GM21367 (cell line): Measurements from ENCODE around the gene LINC01488.

Experiments used
- ATAC-seq: cut with Tn5 transposase; IDR thresholded peaks from one replicate; pipeline ENCODE4 v1.9.1; 2021; ENCODE audit not compliant: unreplicated experiment

LINC01488 gene

DNA sequence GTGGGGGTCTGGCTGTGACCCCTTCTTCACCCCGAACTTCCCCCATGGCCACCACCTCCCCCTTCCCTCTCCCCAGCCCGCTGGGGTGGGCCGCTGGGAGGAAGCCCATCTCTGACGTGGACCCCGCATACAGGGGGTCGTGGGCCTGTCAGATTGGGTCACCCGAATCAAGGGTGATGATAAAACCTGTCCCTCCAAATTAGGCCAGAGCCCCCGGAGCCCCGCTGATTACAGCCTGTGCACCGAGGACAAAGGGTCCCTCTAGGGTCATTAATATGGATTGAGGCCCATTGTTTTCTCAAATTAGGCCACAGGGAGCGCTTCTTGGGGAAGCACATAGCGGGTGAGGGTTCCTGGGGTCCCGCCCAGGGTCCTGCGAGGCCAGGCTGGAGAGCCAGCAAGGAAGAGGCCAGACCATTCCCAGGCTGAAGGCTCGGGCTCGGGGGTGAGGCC lies 4.9 kb upstream of the LINC01488 start:
- ATAC-seq = no peak

GRCh38 chr11:69477086-69477485 lies 4.4 kb upstream of the LINC01488 start:
- no peak for ATAC-seq

GRCh38 chr11:69479591-69480271 lies 1.7 kb upstream of the LINC01488 start:
- ATAC-seq = no peak

GRCh38 chr11:69480547-69481392 lies 693 bp upstream of the LINC01488 start:
- ATAC-seq = no peak

GRCh38 chr11:69482322-69482721 lies 859 bp downstream of the LINC01488 start:
- ATAC-seq = no peak

DNA sequence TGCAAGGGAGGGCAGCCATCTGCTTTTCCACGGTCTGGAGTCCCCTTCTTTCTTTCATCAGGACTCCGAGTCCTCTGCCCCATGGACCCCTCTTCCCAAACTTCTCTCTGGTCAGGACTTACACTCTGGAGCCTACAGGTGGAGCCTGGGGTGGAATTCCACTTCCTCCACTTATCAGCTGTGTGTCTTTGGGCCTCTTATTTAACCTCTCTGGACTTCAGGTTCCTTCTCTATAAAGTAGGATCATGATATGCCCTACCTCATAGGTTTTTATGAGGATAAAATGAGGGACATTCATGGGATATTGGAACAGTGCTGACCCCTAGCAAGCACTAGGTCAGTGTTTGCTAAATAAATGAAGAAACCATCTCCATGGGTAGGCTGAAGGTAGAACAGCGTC lies 1.7 kb downstream of the LINC01488 start:
- ATAC-seq = no peak

GRCh38 chr11:69483691-69484426 lies 2.4 kb downstream of the LINC01488 start:
- no peak for ATAC-seq

GRCh38 chr11:69484427-69485259 lies 3.2 kb downstream of the LINC01488 start:
- no peak for ATAC-seq

DNA sequence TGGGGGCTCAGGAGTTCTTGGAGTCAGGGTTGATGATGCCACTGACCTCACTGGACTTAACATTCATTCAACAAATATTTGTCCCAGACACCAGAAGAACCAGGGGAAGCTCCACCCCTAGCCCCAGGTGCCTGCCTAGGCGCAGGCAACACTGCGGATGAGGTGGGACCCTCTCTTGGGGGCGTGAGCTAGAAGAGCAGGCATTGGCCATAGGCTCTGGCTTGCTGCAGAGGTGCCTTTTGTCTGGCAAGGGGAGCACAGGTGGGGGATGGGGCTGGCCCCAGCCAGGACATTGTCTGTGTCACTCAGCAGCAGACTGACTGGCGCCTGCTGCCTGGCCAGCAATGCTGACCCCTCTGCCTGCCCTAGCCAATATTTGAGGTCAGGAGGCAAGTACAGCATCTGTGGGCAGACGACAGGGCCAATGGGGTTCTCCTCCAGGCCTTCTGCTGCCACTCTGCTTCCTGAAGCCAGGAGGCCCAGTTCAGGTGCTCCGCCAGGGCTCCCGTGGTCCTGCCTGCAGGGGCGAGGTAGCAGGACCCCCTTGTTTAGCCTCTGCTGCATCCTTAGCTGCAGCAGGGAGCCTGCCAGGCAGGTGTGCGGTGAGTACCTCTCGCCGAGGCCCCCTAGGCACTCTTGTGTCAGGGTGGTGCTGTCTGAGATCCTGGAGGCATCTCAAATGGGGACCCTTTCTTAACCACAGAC lies 4.0 kb downstream of the LINC01488 start:
- ATAC-seq = no peak

DNA sequence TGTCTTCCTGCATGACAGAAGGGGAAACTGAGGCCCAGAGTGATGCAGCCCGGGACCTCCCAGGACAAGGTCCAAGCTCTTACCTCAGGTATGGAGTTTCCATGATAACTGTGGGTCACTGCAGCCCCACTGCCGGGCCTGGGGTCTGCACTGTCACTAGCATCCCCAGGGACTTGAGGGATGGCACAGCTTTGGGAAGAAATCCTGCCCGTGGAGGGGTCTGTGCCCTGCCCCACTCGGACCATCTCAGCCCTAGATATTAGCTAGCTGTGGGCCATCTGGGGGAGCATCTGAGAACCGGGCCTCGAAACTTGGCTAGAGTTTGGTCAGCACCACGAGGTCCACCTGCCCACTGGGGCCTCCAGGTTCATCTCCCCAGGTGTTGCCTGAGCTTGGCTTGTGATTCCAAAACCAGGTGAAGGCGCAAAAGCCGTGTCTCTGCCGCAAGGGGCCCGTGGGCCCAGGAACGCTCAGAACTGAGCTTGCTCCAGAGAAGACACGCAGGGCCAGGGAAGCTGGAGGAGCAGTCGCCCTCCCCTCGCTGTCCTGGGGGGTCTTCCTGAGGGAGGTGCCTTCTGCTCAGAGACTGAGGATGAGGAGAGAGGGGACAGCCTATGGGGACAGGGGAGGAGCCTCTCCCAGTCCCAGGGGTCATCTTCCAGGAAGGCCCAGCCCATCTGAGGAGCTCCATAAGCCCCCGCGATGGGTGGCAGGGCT lies 4.8 kb downstream of the LINC01488 start:
- no peak for ATAC-seq

- ATAC-seq = no peak
Measured at GRCh38 chr11:69486773-69487291, 5.4 kb downstream of the LINC01488 start.

GRCh38 chr11:69487391-69487790 lies 5.9 kb downstream of the LINC01488 start:
- no peak for ATAC-seq

DNA sequence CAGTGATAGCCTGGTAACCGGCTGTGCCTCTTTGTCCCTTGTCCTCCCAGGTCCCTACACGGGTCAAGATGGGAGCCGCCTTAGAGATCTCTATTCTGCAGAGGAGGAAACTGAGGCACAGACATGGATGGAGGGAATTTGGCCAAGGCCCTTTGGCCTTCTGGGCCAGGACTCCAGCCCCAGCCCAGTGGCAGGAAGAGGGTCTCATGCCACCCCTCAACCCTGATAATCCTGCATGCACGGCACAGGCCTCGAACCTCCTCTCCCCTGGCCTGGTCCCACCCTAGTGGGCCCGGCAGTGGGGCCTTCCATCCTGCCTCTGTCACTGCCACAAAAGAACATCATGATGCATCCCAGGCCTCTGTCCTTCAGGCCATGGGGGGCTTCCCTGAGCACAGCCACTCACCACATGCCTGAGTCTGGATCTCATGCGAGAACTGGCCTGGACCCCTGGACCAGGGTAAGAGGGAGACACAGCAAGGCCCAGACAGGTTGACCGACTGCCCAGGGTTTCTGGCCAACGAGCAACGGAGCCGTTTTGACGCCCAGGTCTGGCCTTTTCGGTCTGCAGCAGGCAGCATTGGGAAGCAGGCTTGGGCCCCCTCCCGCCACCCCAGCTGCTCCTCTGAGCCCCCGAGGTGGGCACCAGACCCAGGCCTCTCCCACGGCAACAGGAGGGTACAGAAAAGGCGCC lies 6.5 kb downstream of the LINC01488 start:
- ATAC-seq = no peak

GRCh38 chr11:69488543-69488940 lies 7.1 kb downstream of the LINC01488 start:
- ATAC-seq = no peak

DNA sequence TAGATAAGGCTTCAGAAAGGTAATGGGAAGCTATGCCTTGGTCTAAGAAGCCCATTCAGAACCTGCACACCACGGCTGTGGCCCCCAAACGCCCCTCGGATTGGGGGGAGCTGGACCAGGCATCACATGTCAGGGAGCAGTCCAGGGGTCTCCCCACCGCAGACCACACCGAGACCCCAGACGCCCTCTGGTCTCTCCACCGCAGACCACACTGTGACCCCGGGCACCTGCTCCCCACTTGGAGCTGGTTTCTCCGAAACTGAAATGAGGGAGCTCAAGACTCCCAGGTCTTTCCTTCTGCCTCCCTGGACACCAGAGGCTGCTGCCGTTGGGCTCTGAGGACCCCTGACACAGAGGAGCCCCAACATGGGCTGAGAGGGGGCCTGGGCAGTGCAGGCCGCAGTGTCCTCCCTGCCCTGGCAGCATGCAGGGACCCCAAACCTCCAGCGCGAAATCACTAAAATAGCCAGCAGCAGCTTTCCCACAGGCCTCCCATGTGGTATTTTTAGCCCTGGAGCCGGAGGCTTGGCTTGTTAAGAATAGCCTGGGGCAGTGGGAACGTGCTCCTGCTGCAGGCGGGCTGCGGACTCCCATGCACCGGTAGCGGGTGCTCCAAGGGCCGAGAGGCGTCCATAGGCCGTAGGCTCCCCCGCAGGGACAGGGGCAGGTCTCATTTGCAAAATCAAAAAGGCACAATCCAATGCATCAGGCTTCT lies 7.7 kb downstream of the LINC01488 start:
- ATAC-seq = no peak

DNA sequence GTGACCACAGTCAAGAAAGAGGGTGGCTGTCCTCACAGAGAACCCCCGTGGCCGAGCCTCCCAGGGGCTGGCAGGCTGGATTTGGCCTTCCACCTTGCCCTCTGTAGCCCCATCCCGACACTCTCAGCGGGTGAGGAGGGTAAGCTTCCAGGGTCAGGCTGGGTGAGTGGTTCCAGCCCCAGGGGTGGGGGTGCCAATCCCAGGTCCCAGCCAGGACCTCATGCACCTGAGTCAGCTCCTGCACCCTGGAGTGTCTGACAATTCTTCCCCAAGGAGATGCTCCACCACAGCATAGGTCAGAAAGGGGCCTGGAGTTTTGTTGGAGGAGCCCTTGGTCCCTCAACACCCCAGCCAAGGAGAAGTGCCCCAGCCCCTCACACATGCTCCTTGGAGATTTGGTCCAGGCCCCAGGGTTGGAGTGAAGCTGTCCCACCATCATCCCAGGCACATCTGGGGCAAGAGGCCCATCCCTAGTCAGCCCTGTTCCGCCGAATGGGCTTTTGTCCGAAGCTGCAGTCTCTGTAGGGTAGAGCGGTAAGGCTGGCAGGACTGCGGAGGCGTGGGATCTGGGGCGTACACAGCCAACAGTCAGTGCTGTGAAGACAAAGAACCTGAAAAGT lies 8.4 kb downstream of the LINC01488 start:
- no peak for ATAC-seq

GRCh38 chr11:69490516-69490915 lies 9.1 kb downstream of the LINC01488 start:
- ATAC-seq = no peak
